ENCODE measurements around the gene CAT. TPM values are rescaled to one million over a fixed set of nuclear protein-coding genes. Genes with fewer than 3 reads are reported as not detected.

CAT gene
- total RNA-seq (26.8 TPM), polyA plus RNA-seq (100 to 1,000 TPM in 2 of 4 donors, 10 to 100 TPM in 2; 90.3 to 119 (median 96.5) TPM)

GRCh38 chr11:34438529-34439507 is at the start of gene CAT:
Gene CAT, plus strand, starts transcription at chr11:34438934. Its CDS starts 80 bp downstream, at chr11:34439014.
- Histone ChIP-seq H3K9me3 (ENCODE audit: control insufficient read depth in 2 of 2, low read length in 2 of 2) (no peaks in the 10 kb centered on the region), H3K4me1 (ENCODE audit: control insufficient read depth, insufficient read depth, low read length, poor library complexity, severe bottlenecking) (peaks cover 25% of the 10 kb centered on the region), H3K27me3 (ENCODE audit: control insufficient read depth, insufficient read depth, low read length) (no peaks in the 10 kb centered on the region), H3K4me3 (ENCODE audit: low read depth, low read length) (peak within 1 kb of the TSS; percentile 93), H3K27ac (ENCODE audit: insufficient read depth, low read length, poor library complexity, severe bottlenecking) (peak within 1 kb of the TSS; percentile 83), H3K36me3 (ENCODE audit: control insufficient read depth, insufficient read depth, low read length) (no peaks in the 10 kb centered on the region)
- Mint-ChIP-seq H3K9me3 (peaks cover 0 to 2% (median 0%) of the 10 kb centered on the region in 7 donors), H3K27ac (peak within 1 kb of the TSS; percentile 93 to 98 (median 96)), H3K36me3 (no peaks in the 10 kb centered on the region), H3K27me3 (no peaks in the 10 kb centered on the region), H3K4me3 (peak within 1 kb of the TSS; percentile 93 to 99 (median 97)), H3K4me1 (peaks cover 22 to 47% (median 34%) of the 10 kb centered on the region in 4 donors)
- ATAC-seq (ENCODE audit: low read depth in 2 of 2) = peak; percentile 97
- peak; percentile 96 to 99 (median 97) for DNase-seq

DNA sequence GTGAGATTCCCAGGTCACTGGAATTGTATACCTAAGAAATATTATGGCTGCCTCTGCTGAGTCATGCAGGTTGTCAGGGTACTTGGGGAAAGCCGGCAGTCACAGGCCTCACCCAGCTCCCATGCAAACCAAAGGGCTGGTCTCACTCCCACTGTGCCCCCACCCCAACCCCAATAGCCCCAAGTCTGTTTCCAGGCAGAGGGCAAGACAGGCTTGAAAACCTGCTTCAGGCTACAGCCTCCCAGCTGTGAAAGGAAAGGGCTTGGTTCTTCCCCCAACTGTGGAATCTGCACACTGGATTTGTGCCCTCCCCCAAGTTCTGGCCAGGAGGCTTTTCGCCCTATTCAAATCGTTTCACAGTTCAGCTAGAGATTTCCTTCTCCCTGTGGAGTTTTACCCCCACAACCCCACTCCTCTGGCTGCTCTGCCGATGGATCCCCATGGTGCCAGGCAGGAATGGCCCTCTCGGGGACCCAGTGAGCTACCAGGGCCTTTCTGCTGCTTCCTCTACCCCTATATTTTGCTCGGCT is 43.9 kb upstream of the CAT start:
- no peak overlapping the region for H3K4me3 Mint-ChIP-seq
- Histone ChIP-seq H3K27me3 (ENCODE audit: control insufficient read depth, insufficient read depth, low read length) (peaks cover 9% of the 10 kb centered on the region), H3K4me1 (ENCODE audit: control insufficient read depth, insufficient read depth, low read length, poor library complexity, severe bottlenecking) (no peaks in the 10 kb centered on the region), H3K4me3 (ENCODE audit: low read depth, low read length) (no peak overlapping the region), H3K9me3 (ENCODE audit: control insufficient read depth in 2 of 2, low read length in 2 of 2) (peaks cover 7 to 9% of the 10 kb centered on the region in 2 experiments), H3K27ac (ENCODE audit: insufficient read depth, low read length, poor library complexity, severe bottlenecking) (no peak overlapping the region), H3K36me3 (ENCODE audit: control insufficient read depth, insufficient read depth, low read length) (no peaks in the 10 kb centered on the region)
- H3K27me3 Mint-ChIP-seq = peaks cover 25% of the 10 kb centered on the region
- ATAC-seq (ENCODE audit: low read depth in 2 of 2) (no peak), DNase-seq (no peak)
- H3K9me3 Mint-ChIP-seq = peaks cover 1 to 22% (median 6%) of the 10 kb centered on the region in 7 donors
- no peak overlapping the region for H3K27ac Mint-ChIP-seq
- H3K36me3 Mint-ChIP-seq = no peaks in the 10 kb centered on the region
- H3K4me1 Mint-ChIP-seq = peaks cover 0 to 5% (median 0%) of the 10 kb centered on the region in 4 donors

DNA sequence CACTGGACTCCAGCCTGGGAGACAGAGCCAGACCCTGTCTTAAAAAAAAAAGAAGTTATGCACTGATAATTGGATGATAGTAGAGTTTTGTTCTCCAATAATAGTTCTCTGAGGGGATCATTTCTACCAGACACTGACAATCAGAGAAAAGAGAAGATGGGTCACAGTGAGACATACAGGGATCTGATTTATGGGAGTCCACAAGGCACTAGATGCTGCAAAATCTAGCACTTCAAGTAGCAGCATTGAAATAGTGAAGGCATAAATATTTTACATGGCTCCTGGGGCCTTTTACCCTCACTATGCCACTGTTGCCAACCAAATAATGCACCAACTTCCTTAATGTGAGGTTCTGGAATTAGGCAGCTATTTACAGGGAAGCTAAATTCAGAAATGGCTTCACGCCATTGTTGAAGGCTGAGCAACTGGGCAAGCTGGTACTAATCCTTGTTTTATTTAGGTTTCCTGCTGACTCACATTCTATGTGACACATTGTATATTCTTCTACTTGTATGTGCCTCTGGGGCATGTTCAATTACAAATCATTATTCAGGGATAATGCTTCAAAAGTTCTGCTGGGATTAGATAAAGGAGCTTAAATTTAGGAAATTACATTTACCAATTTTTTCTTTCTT is 42.7 kb upstream of the CAT start:
- peaks cover 1 to 22% (median 6%) of the 10 kb centered on the region in 7 donors for H3K9me3 Mint-ChIP-seq
- H3K4me3 ChIP-seq (ENCODE audit: low read depth, low read length) = no peak overlapping the region
- no peaks in the 10 kb centered on the region for H3K4me1 ChIP-seq (ENCODE audit: control insufficient read depth, insufficient read depth, low read length, poor library complexity, severe bottlenecking)
- no peak overlapping the region for H3K4me3 Mint-ChIP-seq
- DNase-seq (no peak), ATAC-seq (ENCODE audit: low read depth in 2 of 2) (no peak)
- peaks cover 0 to 5% (median 0%) of the 10 kb centered on the region in 4 donors for H3K4me1 Mint-ChIP-seq
- H3K27me3 ChIP-seq (ENCODE audit: control insufficient read depth, insufficient read depth, low read length) = peaks cover 9% of the 10 kb centered on the region
- no peaks in the 10 kb centered on the region for H3K36me3 Mint-ChIP-seq
- H3K27ac ChIP-seq (ENCODE audit: insufficient read depth, low read length, poor library complexity, severe bottlenecking) = no peak overlapping the region
- no peaks in the 10 kb centered on the region for H3K36me3 ChIP-seq (ENCODE audit: control insufficient read depth, insufficient read depth, low read length)
- no peak overlapping the region for H3K27ac Mint-ChIP-seq
- peaks cover 25% of the 10 kb centered on the region for H3K27me3 Mint-ChIP-seq
- peaks cover 7 to 9% of the 10 kb centered on the region in 2 experiments for H3K9me3 ChIP-seq (ENCODE audit: control insufficient read depth in 2 of 2, low read length in 2 of 2)

GRCh38 chr11:34397120-34397519 is 41.6 kb upstream of the CAT start:
- no peaks in the 10 kb centered on the region for H3K36me3 Mint-ChIP-seq
- no peak for ATAC-seq (ENCODE audit: low read depth in 2 of 2)
- peaks cover 1 to 22% (median 6%) of the 10 kb centered on the region in 7 donors for H3K9me3 Mint-ChIP-seq
- peaks cover 7 to 9% of the 10 kb centered on the region in 2 experiments for H3K9me3 ChIP-seq (ENCODE audit: control insufficient read depth in 2 of 2, low read length in 2 of 2)
- no peak overlapping the region for H3K4me3 ChIP-seq (ENCODE audit: low read depth, low read length)
- H3K27me3 ChIP-seq (ENCODE audit: control insufficient read depth, insufficient read depth, low read length) = peaks cover 9% of the 10 kb centered on the region
- no peaks in the 10 kb centered on the region for H3K4me1 Mint-ChIP-seq
- DNase-seq = no peak
- H3K27ac ChIP-seq (ENCODE audit: insufficient read depth, low read length, poor library complexity, severe bottlenecking) = no peak overlapping the region
- peaks cover 24% of the 10 kb centered on the region for H3K27me3 Mint-ChIP-seq
- no peak overlapping the region for H3K4me3 Mint-ChIP-seq
- H3K27ac Mint-ChIP-seq = peak overlapping the region in 1 of 3 donors; percentile 83
- H3K36me3 ChIP-seq (ENCODE audit: control insufficient read depth, insufficient read depth, low read length) = no peaks in the 10 kb centered on the region
- H3K4me1 ChIP-seq (ENCODE audit: control insufficient read depth, insufficient read depth, low read length, poor library complexity, severe bottlenecking) = no peaks in the 10 kb centered on the region

DNA sequence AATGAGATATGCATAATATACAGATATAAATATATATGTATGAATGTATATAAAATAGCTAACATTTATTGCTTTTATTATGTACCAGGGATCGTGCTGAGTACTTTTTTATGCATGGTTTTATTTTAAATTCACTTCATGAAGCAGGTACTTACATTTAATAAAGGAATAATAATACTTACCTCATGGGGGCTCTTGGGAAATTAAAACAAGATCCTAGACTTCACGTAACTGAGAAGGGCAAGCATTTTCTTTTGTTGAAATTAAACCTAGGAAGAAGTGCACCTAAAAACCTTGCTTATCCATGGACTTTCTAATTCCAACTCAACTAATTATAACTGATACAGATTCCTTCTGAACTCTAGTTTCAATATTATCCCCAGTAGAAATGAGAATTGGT is 40.9 kb upstream of the CAT start:
- Mint-ChIP-seq H3K27ac (no peak overlapping the region), H3K4me3 (no peak overlapping the region), H3K27me3 (peaks cover 24% of the 10 kb centered on the region), H3K9me3 (peaks cover 1 to 18% (median 6%) of the 10 kb centered on the region in 7 donors), H3K4me1 (no peaks in the 10 kb centered on the region), H3K36me3 (no peaks in the 10 kb centered on the region)
- Histone ChIP-seq H3K4me1 (ENCODE audit: control insufficient read depth, insufficient read depth, low read length, poor library complexity, severe bottlenecking) (no peaks in the 10 kb centered on the region), H3K9me3 (ENCODE audit: control insufficient read depth in 2 of 2, low read length in 2 of 2) (peaks cover 7 to 9% of the 10 kb centered on the region in 2 experiments), H3K27ac (ENCODE audit: insufficient read depth, low read length, poor library complexity, severe bottlenecking) (no peak overlapping the region), H3K4me3 (ENCODE audit: low read depth, low read length) (no peak overlapping the region), H3K36me3 (ENCODE audit: control insufficient read depth, insufficient read depth, low read length) (no peaks in the 10 kb centered on the region), H3K27me3 (ENCODE audit: control insufficient read depth, insufficient read depth, low read length) (peaks cover 9% of the 10 kb centered on the region)
- ATAC-seq (ENCODE audit: low read depth in 2 of 2) = no peak
- no peak for DNase-seq

GRCh38 chr11:34403431-34403830 is 35.3 kb upstream of the CAT start:
- peaks cover 0 to 3% (median 0%) of the 10 kb centered on the region in 7 donors for H3K9me3 Mint-ChIP-seq
- no peak overlapping the region for H3K27ac Mint-ChIP-seq
- no peak overlapping the region for H3K4me3 Mint-ChIP-seq
- Histone ChIP-seq H3K9me3 (ENCODE audit: control insufficient read depth in 2 of 2, low read length in 2 of 2) (no peaks in the 10 kb centered on the region), H3K36me3 (ENCODE audit: control insufficient read depth, insufficient read depth, low read length) (no peaks in the 10 kb centered on the region), H3K27ac (ENCODE audit: insufficient read depth, low read length, poor library complexity, severe bottlenecking) (no peak overlapping the region), H3K4me3 (ENCODE audit: low read depth, low read length) (no peak overlapping the region), H3K27me3 (ENCODE audit: control insufficient read depth, insufficient read depth, low read length) (peaks cover 9% of the 10 kb centered on the region), H3K4me1 (ENCODE audit: control insufficient read depth, insufficient read depth, low read length, poor library complexity, severe bottlenecking) (no peaks in the 10 kb centered on the region)
- ATAC-seq (ENCODE audit: low read depth in 2 of 2) (no peak), DNase-seq (no peak)
- no peaks in the 10 kb centered on the region for H3K36me3 Mint-ChIP-seq
- H3K4me1 Mint-ChIP-seq = peaks cover 0 to 16% (median 13%) of the 10 kb centered on the region in 4 donors
- H3K27me3 Mint-ChIP-seq = peaks cover 47% of the 10 kb centered on the region

- H3K36me3 Mint-ChIP-seq = no peaks in the 10 kb centered on the region
- H3K4me3 Mint-ChIP-seq = peak overlapping the region in 1 of 4 donors; percentile 63
- Histone ChIP-seq H3K36me3 (ENCODE audit: control insufficient read depth, insufficient read depth, low read length) (no peaks in the 10 kb centered on the region), H3K27ac (ENCODE audit: insufficient read depth, low read length, poor library complexity, severe bottlenecking) (no peak overlapping the region), H3K27me3 (ENCODE audit: control insufficient read depth, insufficient read depth, low read length) (peaks cover 7% of the 10 kb centered on the region), H3K9me3 (ENCODE audit: control insufficient read depth in 2 of 2, low read length in 2 of 2) (no peaks in the 10 kb centered on the region), H3K4me3 (ENCODE audit: low read depth, low read length) (peak overlapping the region; percentile 19), H3K4me1 (ENCODE audit: control insufficient read depth, insufficient read depth, low read length, poor library complexity, severe bottlenecking) (no peaks in the 10 kb centered on the region)
- no peak overlapping the region for H3K27ac Mint-ChIP-seq
- peaks cover 47% of the 10 kb centered on the region for H3K27me3 Mint-ChIP-seq
- DNase-seq (no peak), ATAC-seq (ENCODE audit: low read depth in 2 of 2) (no peak)
- H3K9me3 Mint-ChIP-seq = peaks cover 0 to 3% (median 0%) of the 10 kb centered on the region in 7 donors
- H3K4me1 Mint-ChIP-seq = peaks cover 0 to 16% (median 13%) of the 10 kb centered on the region in 4 donors
Measured at GRCh38 chr11:34404280-34404679, 34.5 kb upstream of the CAT start.
